GM12878 (cell line): Measurements from ENCODE around the gene DISC1. TPM values are rescaled to one million over a fixed set of nuclear protein-coding genes. Genes with fewer than 3 reads are reported as not detected.

Experiments
- ATAC-seq: fragments of 200-7000 bp; cut with Tn5 transposase; 3 replicates; pipeline ENCODE4 v1.9.1; 2020; ENCODE audit warnings: mild to moderate bottlenecking, moderate library complexity
- BruUV-seq: library from RNA; stranded (reverse); fragments of 400-500 nt; replicated peaks from 2 replicates; lab custom pipeline; 2021; lab: Mats Ljungman, UMichigan
- CTCF ChIA-PET: fragments of 300-600 bp; sonication (Branson Sonifier 250); formaldehyde crosslinking; extraction: SDS; loops from one replicate; lab custom pipeline; 2021; ENCODE audit warnings: inconsistent platforms; lab: Yijun Ruan, JAX
- POLR2A ChIA-PET: fragments of 350-600 bp; formaldehyde crosslinking; extraction: SDS; loops from one replicate; lab custom pipeline; 2021; ENCODE audit warnings: inconsistent platforms; lab: Charles Lee
- RAD21 ChIA-PET: fragments of 300-600 bp; sonication (Branson Sonifier 250); formaldehyde crosslinking; loops from one replicate; lab custom pipeline; 2023; ENCODE audit warnings: antibody characterized with exemption; ENCODE audit not compliant: unreplicated experiment; lab: Charles Lee
- SMC1A ChIA-PET: fragments of 300-600 bp; sonication (Branson Sonifier 250); formaldehyde crosslinking; loops from one replicate; lab custom pipeline; 2023; ENCODE audit not compliant: unreplicated experiment, uncharacterized antibody; lab: Charles Lee
- DNase-seq: peaks from one replicate; pipeline ENCODE4 v3.0.0-alpha.2; 2011; ENCODE audit warnings: low read depth, low spot score
- FAIRE-seq: peaks from 3 replicates; lab custom pipeline; 2011; peaks lifted over from hg19 to GRCh38; lab: Jason Lieb, UNC
- H2AFZ ChIP-seq: 2 replicates; pipeline ENCODE4 v1.6.0; 2011; ENCODE audit warnings: low read depth, low read length, control low read depth; ENCODE audit not compliant: control insufficient read depth
- H3K27ac ChIP-seq: 2 replicates; pipeline ENCODE4 v1.5.1; 2011; ENCODE audit warnings: control low read depth; ENCODE audit not compliant: control insufficient read depth, insufficient read depth
- H3K27me3 ChIP-seq, 2 experiments: replicated peaks in 1 of 2; 2 replicates each; pipeline versions ENCODE4 v1.6.0 to v1.6.1; 2011; ENCODE audit warnings: low read length in 1 of 2; ENCODE audit not compliant: control insufficient read depth in 2 of 2, insufficient read depth in 2 of 2
- H3K36me3 ChIP-seq, 2 experiments: 2 replicates each; pipeline ENCODE4 v1.5.1; 2011; ENCODE audit warnings: low read length in 1 of 2; ENCODE audit not compliant: control insufficient read depth in 2 of 2, insufficient read depth in 2 of 2
- H3K4me1 ChIP-seq: 2 replicates; pipeline ENCODE4 v1.6.1; 2011; ENCODE audit warnings: mild to moderate bottlenecking, low read length, moderate library complexity, mixed read lengths; ENCODE audit not compliant: control insufficient read depth, insufficient read depth
- H3K4me2 ChIP-seq: 2 replicates; pipeline ENCODE4 v1.6.0; 2011; ENCODE audit warnings: control low read depth; ENCODE audit not compliant: control insufficient read depth, insufficient read depth
- H3K4me3 ChIP-seq: fragments of 200-600 bp; sonication (generic); 2 replicates; pipeline ENCODE4 v1.5.1; 2016
- H3K79me2 ChIP-seq: 2 replicates; pipeline ENCODE4 v1.6.0; 2011; ENCODE audit warnings: low read length; ENCODE audit not compliant: control insufficient read depth, insufficient read depth
- H3K9ac ChIP-seq: 2 replicates; pipeline ENCODE4 v1.8.0; 2011; ENCODE audit warnings: low read length, control low read depth, mixed read lengths; ENCODE audit not compliant: control insufficient read depth, insufficient read depth
- H3K9me3 ChIP-seq: replicated peaks from 3 replicates; pipeline ENCODE4 v1.5.1; 2011; ENCODE audit warnings: mild to moderate bottlenecking, low read length; ENCODE audit not compliant: control insufficient read depth, insufficient read depth
- H4K20me1 ChIP-seq: 2 replicates; pipeline ENCODE4 v1.6.0; 2011; ENCODE audit not compliant: control insufficient read depth, insufficient read depth
- BCL11A ChIP-seq: IDR thresholded peaks from 2 replicates; pipeline ENCODE4 v1.6.1; 2011; ENCODE audit warnings: low read depth, low read length
- CHD2 ChIP-seq: IDR thresholded peaks from 2 replicates; pipeline ENCODE4 v1.6.1; 2011; ENCODE audit warnings: low read depth, low read length, improper control_type of control experiment, borderline replicate concordance
- CREB1 ChIP-seq: IDR thresholded peaks from 2 replicates; pipeline ENCODE4 v1.6.1; 2012; ENCODE audit warnings: low read depth, mild to moderate bottlenecking, inconsistent platforms
- LARP7 ChIP-seq: fragments of 450-650 bp; IDR thresholded peaks from 2 replicates; pipeline ENCODE4 v1.6.1; 2017; ENCODE audit warnings: mild to moderate bottlenecking
- NFYA ChIP-seq: IDR thresholded peaks from 2 replicates; pipeline ENCODE4 v1.6.1; 2011; ENCODE audit warnings: low read depth, mild to moderate bottlenecking, low read length, improper control_type of control experiment, borderline replicate concordance
- SP1 ChIP-seq: IDR thresholded peaks from one replicate; pipeline ENCODE4 v1.6.1; 2011; ENCODE audit warnings: low read depth, low read length
- STAT3 ChIP-seq: IDR thresholded peaks from 2 replicates; pipeline ENCODE4 v1.6.1; 2011; ENCODE audit warnings: low read depth, low read length, improper control_type of control experiment
- WGBS: methylation state at CpG from one replicate; pipeline ENCODE4 v1.1.6; 2016; ENCODE audit warnings: low lambda C conversion rate; ENCODE audit not compliant: insufficient replicate concordance, insufficient coverage; ENCODE audit errors: missing lambda C conversion rate; 5-methylcytosine and 5-hydroxymethylcytosine counted together
- in situ Hi-C: fragments of 300-500 bp; cut with MboI; formaldehyde crosslinking; loops from 9 replicates; pipeline ENCODE4 v1.14.3; 2018; ENCODE audit warnings: mixed read lengths
- intact Hi-C: fragments of 100-400 bp; cut with micrococcal nuclease; formaldehyde crosslinking; loops from one replicate; pipeline ENCODE4 v1.14.2; 2022; ENCODE audit not compliant: unreplicated experiment
- polyA plus RNA-seq, 11 experiments: library from polyadenylated mRNA; depleted of rRNA in 4 of 11; unstranded in 6 of 11; stranded (reverse) in 5 of 11; fragments of >200 nt; fragmentation: Nextera tagmentation in 4 of 11; fragmentation: Illumina TruSeq in 1 of 11; extraction: Ambion mirVana in 4 of 11; extraction: Trizol in 1 of 11; gene quantifications; 1 replicate in 1 of 11; 2 replicates in 10 of 11; pipeline versions ENCODE4 v1.2.1 to v1.2.3, GENCODE V29; 2011 to 2016; ENCODE audit warnings: inconsistent platforms in 2 of 11, missing spikeins in 2 of 11, low read depth in 1 of 11
- total RNA-seq, 4 experiments: library from RNA; depleted of rRNA in 3 of 4; stranded (reverse); fragments of >200 nt in 3 of 4; fragmentation: Illumina TruSeq in 1 of 4; extraction: Trizol in 1 of 4; gene quantifications; 2 replicates each; pipeline versions ENCODE4 v1.2.1 to v1.2.3, GENCODE V29; 2013 to 2021
- TF ChIP-seq, protein P1 (sequence below): IDR thresholded peaks from 2 replicates; pipeline ENCODE4 v1.6.1; 2011; ENCODE audit warnings: low read depth, mild to moderate bottlenecking, low read length, moderate library complexity, borderline replicate concordance; ENCODE audit errors: extremely low read depth
- TF ChIP-seq, protein P2 (sequence below): fragments of 450-650 bp; IDR thresholded peaks from 2 replicates; pipeline ENCODE4 v1.6.1; 2017; ENCODE audit warnings: mild to moderate bottlenecking, moderate library complexity
- TF ChIP-seq, protein P3 (sequence below): IDR thresholded peaks from 2 replicates; pipeline ENCODE4 v1.6.1; 2012; ENCODE audit warnings: low read length, inconsistent platforms

The DISC1 gene
- total and polyA plus RNA-seq, 10 of the 15 experiments (the other 5 are each of a cell fraction or from before 2014, with no cell fraction given) = 0.05 to 0.72 (median 0.19) TPM; not detected in 1

DNA sequence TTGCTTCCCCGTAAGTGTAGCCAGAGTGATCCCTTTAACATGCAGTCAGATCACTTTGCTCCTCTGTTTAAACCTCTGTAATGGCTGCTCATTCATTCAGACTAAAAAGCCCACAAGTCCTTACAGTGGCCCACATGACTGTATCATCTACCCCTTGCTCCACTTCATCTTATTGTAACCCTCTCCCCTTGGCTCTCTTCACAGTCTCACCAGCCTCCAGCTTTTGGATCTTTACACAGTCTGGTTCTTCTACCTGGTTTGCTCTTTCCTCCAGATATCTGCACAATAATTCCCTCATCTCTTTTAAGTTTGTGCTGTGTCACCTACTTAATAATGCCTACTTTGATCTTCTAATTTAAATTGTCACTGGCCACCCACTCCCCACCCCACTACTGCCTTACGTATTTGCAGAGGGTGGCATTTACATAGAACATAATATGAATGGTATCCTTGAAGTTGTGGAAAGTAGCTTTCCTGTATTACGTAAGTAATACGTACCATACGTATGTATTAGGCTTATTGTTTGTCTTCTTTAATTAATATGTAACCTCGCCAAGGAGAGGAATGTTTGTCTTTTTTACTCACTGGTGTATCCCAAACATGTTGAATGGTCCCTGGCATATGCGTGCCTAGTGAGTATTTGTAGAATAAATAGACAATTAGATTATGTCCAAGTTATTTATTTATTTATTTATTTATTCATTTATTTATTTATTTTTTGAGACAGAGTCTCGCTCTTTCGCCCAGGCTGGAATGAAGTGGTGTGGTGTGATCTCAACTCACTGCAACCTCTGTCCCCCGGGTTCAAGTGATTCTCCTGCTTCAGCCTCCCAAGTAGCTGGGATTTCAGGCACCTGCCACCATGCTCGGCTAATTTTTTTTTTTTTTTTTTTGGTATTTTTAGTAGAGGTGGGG lies 49.5 kb upstream of the DISC1 start:
- Histone ChIP-seq H3K36me3 (no peaks in the 10 kb centered on the region), H3K79me2 (no peaks in the 10 kb centered on the region), H3K4me2 (no peak overlapping the region), H3K4me3 (no peak overlapping the region), H4K20me1 (no peaks in the 10 kb centered on the region), H3K9me3 (no peaks in the 10 kb centered on the region), H3K4me1 (no peaks in the 10 kb centered on the region), H3K9ac (no peak overlapping the region), H3K27me3 (no peaks in the 10 kb centered on the region), H2AFZ (no peak overlapping the region), H3K27ac (no peak overlapping the region)
- intact Hi-C loops = no loop called here
- no peak for TF ChIP-seq LARP7
- no peak for TF ChIP-seq STAT3
- no peak for TF ChIP-seq CREB1
- TF ChIP-seq, protein P1, sequence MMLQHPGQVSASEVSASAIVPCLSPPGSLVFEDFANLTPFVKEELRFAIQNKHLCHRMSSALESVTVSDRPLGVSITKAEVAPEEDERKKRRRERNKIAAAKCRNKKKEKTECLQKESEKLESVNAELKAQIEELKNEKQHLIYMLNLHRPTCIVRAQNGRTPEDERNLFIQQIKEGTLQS = no peak
- no peak for TF ChIP-seq CHD2
- no peak for TF ChIP-seq BCL11A
- RAD21 ChIA-PET = no interaction called here
- BruUV-seq = no TSS peak
- FAIRE-seq (no peak), ATAC-seq (no peak), DNase-seq (no peak)
- CTCF ChIA-PET = interaction anchor here (0.5 kb wide), 1 partner anchor 26 kb away, joined by 4 read pairs; no protein-coding TSS in a partner anchor
- in situ Hi-C loops = no loop called here
- SMC1A ChIA-PET = interaction anchor here (1.1 to 1.6 kb wide), 2 partner anchors 19 to 215 kb away, joined by 3 read pairs; no protein-coding TSS in a partner anchor
- POLR2A ChIA-PET = no interaction called here
- WGBS = 79% methylated on average over 11 of the region's 11 CpGs

DNA sequence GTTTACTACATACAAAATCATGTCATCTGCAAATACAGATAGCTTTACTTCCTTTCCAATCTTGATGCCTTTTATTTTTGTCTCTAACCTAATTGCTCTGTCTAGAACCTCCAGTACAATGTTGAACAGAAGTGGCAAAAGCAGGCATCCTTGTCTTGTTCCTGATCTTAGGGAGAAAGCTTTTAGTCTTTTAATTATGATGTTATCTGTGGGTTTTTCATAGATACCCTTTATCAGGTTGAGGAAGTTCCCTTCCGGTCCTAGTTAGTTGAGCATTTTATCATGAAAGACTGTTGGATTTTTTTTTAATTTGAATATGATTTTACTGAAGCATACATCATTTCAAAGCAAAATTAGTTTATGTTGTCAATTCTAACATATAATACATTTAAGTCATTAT lies 45.7 kb upstream of the DISC1 start:
- H3K9ac ChIP-seq = no peak overlapping the region
- ChIA-PET RAD21 (no interaction called here), POLR2A (no interaction called here), CTCF (interaction anchor here (0.6 to 1.8 kb wide), 3 partner anchors 25 to 218 kb away, joined by 3 to 6 read pairs (median 4); no protein-coding TSS in a partner anchor), SMC1A (no interaction called here)
- no peaks in the 10 kb centered on the region for H4K20me1 ChIP-seq
- intact Hi-C loops (no loop called here), in situ Hi-C loops (no loop called here)
- no peak overlapping the region for H3K4me3 ChIP-seq
- H3K27me3 ChIP-seq = no peaks in the 10 kb centered on the region
- no peak overlapping the region for H2AFZ ChIP-seq
- H3K4me2 ChIP-seq = no peak overlapping the region
- ATAC-seq (no peak), FAIRE-seq (no peak), DNase-seq (no peak)
- no TSS peak for BruUV-seq
- no peak overlapping the region for H3K27ac ChIP-seq
- H3K79me2 ChIP-seq = no peaks in the 10 kb centered on the region
- H3K9me3 ChIP-seq = no peaks in the 10 kb centered on the region
- WGBS = 100% methylated on average over 1 of the region's 1 CpG
- H3K4me1 ChIP-seq = no peaks in the 10 kb centered on the region
- no peaks in the 10 kb centered on the region for H3K36me3 ChIP-seq
- TF ChIP-seq, protein P2, sequence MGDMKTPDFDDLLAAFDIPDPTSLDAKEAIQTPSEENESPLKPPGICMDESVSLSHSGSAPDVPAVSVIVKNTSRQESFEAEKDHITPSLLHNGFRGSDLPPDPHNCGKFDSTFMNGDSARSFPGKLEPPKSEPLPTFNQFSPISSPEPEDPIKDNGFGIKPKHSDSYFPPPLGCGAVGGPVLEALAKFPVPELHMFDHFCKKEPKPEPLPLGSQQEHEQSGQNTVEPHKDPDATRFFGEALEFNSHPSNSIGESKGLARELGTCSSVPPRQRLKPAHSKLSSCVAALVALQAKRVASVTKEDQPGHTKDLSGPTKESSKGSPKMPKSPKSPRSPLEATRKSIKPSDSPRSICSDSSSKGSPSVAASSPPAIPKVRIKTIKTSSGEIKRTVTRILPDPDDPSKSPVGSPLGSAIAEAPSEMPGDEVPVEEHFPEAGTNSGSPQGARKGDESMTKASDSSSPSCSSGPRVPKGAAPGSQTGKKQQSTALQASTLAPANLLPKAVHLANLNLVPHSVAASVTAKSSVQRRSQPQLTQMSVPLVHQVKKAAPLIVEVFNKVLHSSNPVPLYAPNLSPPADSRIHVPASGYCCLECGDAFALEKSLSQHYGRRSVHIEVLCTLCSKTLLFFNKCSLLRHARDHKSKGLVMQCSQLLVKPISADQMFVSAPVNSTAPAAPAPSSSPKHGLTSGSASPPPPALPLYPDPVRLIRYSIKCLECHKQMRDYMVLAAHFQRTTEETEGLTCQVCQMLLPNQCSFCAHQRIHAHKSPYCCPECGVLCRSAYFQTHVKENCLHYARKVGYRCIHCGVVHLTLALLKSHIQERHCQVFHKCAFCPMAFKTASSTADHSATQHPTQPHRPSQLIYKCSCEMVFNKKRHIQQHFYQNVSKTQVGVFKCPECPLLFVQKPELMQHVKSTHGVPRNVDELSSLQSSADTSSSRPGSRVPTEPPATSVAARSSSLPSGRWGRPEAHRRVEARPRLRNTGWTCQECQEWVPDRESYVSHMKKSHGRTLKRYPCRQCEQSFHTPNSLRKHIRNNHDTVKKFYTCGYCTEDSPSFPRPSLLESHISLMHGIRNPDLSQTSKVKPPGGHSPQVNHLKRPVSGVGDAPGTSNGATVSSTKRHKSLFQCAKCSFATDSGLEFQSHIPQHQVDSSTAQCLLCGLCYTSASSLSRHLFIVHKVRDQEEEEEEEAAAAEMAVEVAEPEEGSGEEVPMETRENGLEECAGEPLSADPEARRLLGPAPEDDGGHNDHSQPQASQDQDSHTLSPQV = no peak
- TF ChIP-seq NFYA (no peak), SP1 (no peak)
- TF ChIP-seq, protein P3, sequence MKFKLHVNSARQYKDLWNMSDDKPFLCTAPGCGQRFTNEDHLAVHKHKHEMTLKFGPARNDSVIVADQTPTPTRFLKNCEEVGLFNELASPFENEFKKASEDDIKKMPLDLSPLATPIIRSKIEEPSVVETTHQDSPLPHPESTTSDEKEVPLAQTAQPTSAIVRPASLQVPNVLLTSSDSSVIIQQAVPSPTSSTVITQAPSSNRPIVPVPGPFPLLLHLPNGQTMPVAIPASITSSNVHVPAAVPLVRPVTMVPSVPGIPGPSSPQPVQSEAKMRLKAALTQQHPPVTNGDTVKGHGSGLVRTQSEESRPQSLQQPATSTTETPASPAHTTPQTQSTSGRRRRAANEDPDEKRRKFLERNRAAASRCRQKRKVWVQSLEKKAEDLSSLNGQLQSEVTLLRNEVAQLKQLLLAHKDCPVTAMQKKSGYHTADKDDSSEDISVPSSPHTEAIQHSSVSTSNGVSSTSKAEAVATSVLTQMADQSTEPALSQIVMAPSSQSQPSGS = no peak
